PC-9 (cell line): ENCODE data around the gene FN3KRP. TPM values are rescaled to one million over a fixed set of nuclear protein-coding genes. Genes with fewer than 3 reads are reported as not detected.
"Not testable (repeated sequence)": the region's sequence is repeated elsewhere in the genome, so short reads cannot be mapped to it uniquely, and the experiment has no call there.

Experiments
- BruUV-seq: library from RNA; stranded (reverse); fragments of 400-500 nt; replicated peaks from 2 replicates; lab custom pipeline; 2021; lab: Mats Ljungman, UMichigan
- CTCF ChIA-PET: fragments of 300-600 bp; sonication (Branson Sonifier 250); formaldehyde crosslinking; loops from one replicate; lab custom pipeline; 2022; ENCODE audit warnings: antibody characterized with exemption; lab: Charles Lee
- POLR2A ChIA-PET: fragments of 300-600 bp; sonication (Branson Sonifier 250); formaldehyde crosslinking; loops from one replicate; lab custom pipeline; 2022; ENCODE audit warnings: antibody characterized with exemption; ENCODE audit not compliant: unreplicated experiment; lab: Charles Lee
- DNase-seq, 2 experiments: peaks; one replicate each; pipeline versions ENCODE4 v3.0.0 to v3.0.0-alpha.2; 2015 to 2022; ENCODE audit warnings: mixed read lengths in 1 of 2
- H2AFZ ChIP-seq: fragments of 200-600 bp; sonication (generic); 2 replicates; pipeline ENCODE4 v1.8.1; 2017; ENCODE audit warnings: antibody characterized with exemption
- H3F3A ChIP-seq: fragments of 200-600 bp; sonication (generic); 2 replicates; pipeline ENCODE4 v1.8.1; 2017; ENCODE audit warnings: antibody characterized with exemption, mild to moderate bottlenecking, low read depth; ENCODE audit not compliant: insufficient read depth
- H3K27ac ChIP-seq: fragments of 200-600 bp; sonication (generic); 2 replicates; pipeline ENCODE4 v1.6.1; 2016; ENCODE audit warnings: mixed run types
- H3K27me3 ChIP-seq: fragments of 200-600 bp; sonication (generic); 2 replicates; pipeline ENCODE4 v1.6.1; 2016; ENCODE audit warnings: low read depth, mixed run types; ENCODE audit not compliant: insufficient read depth
- H3K36me3 ChIP-seq: fragments of 200-600 bp; sonication (generic); 2 replicates; pipeline ENCODE4 v1.6.1; 2016; ENCODE audit warnings: low read depth, mixed run types
- H3K4me1 ChIP-seq: fragments of 200-600 bp; sonication (generic); replicated peaks from 2 replicates; pipeline ENCODE4 v1.6.1; 2016; ENCODE audit warnings: mixed run types; ENCODE audit not compliant: insufficient read depth
- H3K4me2 ChIP-seq: fragments of 200-600 bp; sonication (generic); 2 replicates; pipeline ENCODE4 v1.6.1; 2017; ENCODE audit warnings: mixed run types
- H3K4me3 ChIP-seq: fragments of 200-600 bp; sonication (generic); 2 replicates; pipeline ENCODE4 v1.6.1; 2016; ENCODE audit warnings: mixed run types
- H3K79me2 ChIP-seq: fragments of 200-600 bp; sonication (generic); 2 replicates; pipeline ENCODE4 v1.6.1; 2017; ENCODE audit warnings: low read depth, mixed run types
- H3K9me2 ChIP-seq: fragments of 200-600 bp; sonication (generic); 2 replicates; pipeline ENCODE4 v1.8.1; 2017; ENCODE audit warnings: mild to moderate bottlenecking; ENCODE audit not compliant: insufficient read depth
- H3K9me3 ChIP-seq: fragments of 200-600 bp; sonication (generic); 2 replicates; pipeline ENCODE4 v1.8.1; 2016; ENCODE audit warnings: low read depth; ENCODE audit not compliant: insufficient read depth
- H4K20me1 ChIP-seq: fragments of 200-600 bp; sonication (generic); 2 replicates; pipeline ENCODE4 v1.8.1; 2017; ENCODE audit not compliant: insufficient read depth
- EZH2 ChIP-seq: fragments of 200-600 bp; sonication (generic); IDR thresholded peaks from 2 replicates; pipeline ENCODE4 v1.8.0; 2017; ENCODE audit warnings: antibody characterized with exemption, low read depth
- intact Hi-C: fragments of 100-400 bp; cut with micrococcal nuclease; formaldehyde crosslinking; loops from one replicate; pipeline ENCODE4 v1.10.0; 2022; ENCODE audit not compliant: unreplicated experiment
- total RNA-seq: library from RNA; stranded (reverse); gene quantifications from 2 replicates; pipeline ENCODE4 v1.2.3, GENCODE V29; 2021
- TF ChIP-seq, protein P1 (sequence below): fragments of 200-600 bp; sonication (generic); conservative IDR thresholded peaks from 2 replicates; pipeline ENCODE4 v1.6.1; 2017; ENCODE audit warnings: mixed run types, antibody characterized with exemption, mild to moderate bottlenecking, moderate library complexity

Gene FN3KRP
- total RNA-seq, 1 experiment from 2014 or later, result 28.8 TPM

DNA sequence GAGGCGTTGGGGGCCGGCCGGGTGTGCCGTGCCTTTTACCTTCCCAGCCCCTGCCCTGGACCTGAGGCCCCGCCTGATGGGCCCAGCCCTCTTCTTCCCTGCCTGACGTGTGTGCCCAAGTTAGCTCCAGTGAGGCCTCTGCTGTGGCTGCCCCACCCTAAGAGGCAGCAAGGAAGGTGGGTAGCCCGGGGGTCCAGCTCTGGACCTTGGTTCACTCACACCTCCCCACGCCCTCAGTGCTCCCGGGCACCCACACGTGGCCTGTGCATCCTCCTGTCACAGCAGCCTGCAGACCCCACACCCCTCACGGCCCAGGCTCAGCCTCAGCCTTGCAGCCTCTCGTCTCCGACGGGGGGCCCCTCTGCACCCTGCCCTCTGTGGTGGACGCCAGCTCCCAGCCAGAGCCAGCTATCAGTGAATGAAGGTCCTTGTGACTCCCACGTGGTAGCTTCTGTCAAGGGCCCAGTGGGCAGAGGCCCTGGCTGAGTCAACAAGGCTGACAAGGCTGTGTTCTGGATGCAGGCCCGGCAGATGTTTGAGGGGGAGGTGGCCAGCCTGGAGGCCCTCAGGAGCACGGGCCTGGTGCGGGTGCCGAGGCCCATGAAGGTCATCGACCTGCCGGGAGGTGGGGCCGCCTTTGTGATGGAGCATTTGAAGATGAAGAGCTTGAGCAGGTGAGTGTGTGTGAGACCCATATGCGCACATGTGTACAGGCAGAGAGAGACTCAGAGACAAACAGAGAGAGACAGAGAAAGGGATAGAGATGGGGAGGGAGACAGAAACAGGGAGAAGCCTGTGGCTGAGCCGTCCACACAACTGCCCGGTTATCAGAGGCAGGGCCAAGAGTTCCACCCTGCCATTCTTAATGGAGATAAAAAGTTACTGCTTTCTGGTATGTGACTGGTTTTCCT, 21.7 kb downstream of the FN3KRP start:
- intact Hi-C loops, result no loop called here
- no peaks in the 10 kb centered on the region for H4K20me1 ChIP-seq
- ChIA-PET POLR2A (no interaction called here), CTCF (no interaction called here)
- H3K27ac ChIP-seq, result no peak overlapping the region
- H3K9me3 ChIP-seq, result no peaks in the 10 kb centered on the region
- H3F3A ChIP-seq, result no peaks in the 10 kb centered on the region
- no TSS peak for BruUV-seq
- no peak overlapping the region for H2AFZ ChIP-seq
- no peak for TF ChIP-seq EZH2
- TF ChIP-seq, protein P1, sequence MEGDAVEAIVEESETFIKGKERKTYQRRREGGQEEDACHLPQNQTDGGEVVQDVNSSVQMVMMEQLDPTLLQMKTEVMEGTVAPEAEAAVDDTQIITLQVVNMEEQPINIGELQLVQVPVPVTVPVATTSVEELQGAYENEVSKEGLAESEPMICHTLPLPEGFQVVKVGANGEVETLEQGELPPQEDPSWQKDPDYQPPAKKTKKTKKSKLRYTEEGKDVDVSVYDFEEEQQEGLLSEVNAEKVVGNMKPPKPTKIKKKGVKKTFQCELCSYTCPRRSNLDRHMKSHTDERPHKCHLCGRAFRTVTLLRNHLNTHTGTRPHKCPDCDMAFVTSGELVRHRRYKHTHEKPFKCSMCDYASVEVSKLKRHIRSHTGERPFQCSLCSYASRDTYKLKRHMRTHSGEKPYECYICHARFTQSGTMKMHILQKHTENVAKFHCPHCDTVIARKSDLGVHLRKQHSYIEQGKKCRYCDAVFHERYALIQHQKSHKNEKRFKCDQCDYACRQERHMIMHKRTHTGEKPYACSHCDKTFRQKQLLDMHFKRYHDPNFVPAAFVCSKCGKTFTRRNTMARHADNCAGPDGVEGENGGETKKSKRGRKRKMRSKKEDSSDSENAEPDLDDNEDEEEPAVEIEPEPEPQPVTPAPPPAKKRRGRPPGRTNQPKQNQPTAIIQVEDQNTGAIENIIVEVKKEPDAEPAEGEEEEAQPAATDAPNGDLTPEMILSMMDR, result no peak
- no peaks in the 10 kb centered on the region for H3K79me2 ChIP-seq
- no peaks in the 10 kb centered on the region for H3K36me3 ChIP-seq
- no peaks in the 10 kb centered on the region for H3K4me1 ChIP-seq
- no peaks in the 10 kb centered on the region for H3K27me3 ChIP-seq
- H3K9me2 ChIP-seq, result no peaks in the 10 kb centered on the region
- no peak overlapping the region for H3K4me2 ChIP-seq
- no peak overlapping the region for H3K4me3 ChIP-seq
- no peak for DNase-seq

DNA sequence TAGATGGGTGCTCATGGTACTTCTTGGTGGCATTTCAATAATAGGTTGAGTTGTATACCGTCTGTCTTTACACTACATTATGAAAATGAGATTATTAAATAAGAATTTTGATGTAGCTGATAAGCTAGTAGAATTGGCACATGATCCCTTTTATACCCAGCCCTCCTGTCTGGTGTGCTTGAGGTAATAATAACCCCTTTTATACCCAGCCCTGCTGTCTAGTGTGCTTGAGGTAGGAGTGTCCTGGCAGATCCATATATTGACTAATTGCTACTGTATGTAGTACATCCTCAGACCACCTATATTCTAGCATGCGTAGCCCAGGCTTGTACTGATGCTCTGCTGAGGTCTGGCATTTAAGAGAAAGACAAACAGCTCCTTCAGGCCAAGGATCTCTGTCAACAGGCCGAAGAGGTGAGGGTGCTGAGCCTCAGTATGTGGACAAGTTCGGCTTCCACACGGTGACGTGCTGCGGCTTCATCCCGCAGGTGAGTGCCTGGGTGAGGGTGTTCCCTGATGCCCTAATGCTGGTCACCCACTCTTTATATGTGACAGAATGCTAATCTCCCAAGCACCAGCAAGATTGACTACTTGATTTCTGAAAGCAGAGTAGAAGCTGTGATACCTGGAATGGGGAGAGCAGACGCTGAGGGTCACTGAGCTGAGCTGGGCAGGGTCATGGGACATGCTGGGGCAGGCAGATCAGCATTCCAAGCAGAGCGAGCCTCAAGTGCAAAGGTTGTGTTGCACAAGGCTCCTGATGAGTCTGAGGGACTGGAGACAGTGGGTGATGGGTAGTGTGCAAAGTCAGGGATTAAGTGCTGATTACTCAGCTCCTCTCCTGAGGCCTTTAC, 24.6 kb downstream of the FN3KRP start:
- H3F3A ChIP-seq, result no peaks in the 10 kb centered on the region
- no peaks in the 10 kb centered on the region for H3K9me2 ChIP-seq
- BruUV-seq, result no TSS peak
- H4K20me1 ChIP-seq, result no peaks in the 10 kb centered on the region
- no peaks in the 10 kb centered on the region for H3K4me1 ChIP-seq
- POLR2A ChIA-PET, result no interaction called here
- H3K4me2 ChIP-seq, result no peak overlapping the region
- intact Hi-C loops, result no loop called here
- CTCF ChIA-PET, result no interaction called here
- no peak for TF ChIP-seq EZH2
- TF ChIP-seq, protein P1, result no peak
- no peaks in the 10 kb centered on the region for H3K79me2 ChIP-seq
- DNase-seq, result no peak
- no peak overlapping the region for H2AFZ ChIP-seq
- no peaks in the 10 kb centered on the region for H3K9me3 ChIP-seq
- no peak overlapping the region for H3K4me3 ChIP-seq
- no peaks in the 10 kb centered on the region for H3K36me3 ChIP-seq
- no peaks in the 10 kb centered on the region for H3K27me3 ChIP-seq
- no peak overlapping the region for H3K27ac ChIP-seq

DNA sequence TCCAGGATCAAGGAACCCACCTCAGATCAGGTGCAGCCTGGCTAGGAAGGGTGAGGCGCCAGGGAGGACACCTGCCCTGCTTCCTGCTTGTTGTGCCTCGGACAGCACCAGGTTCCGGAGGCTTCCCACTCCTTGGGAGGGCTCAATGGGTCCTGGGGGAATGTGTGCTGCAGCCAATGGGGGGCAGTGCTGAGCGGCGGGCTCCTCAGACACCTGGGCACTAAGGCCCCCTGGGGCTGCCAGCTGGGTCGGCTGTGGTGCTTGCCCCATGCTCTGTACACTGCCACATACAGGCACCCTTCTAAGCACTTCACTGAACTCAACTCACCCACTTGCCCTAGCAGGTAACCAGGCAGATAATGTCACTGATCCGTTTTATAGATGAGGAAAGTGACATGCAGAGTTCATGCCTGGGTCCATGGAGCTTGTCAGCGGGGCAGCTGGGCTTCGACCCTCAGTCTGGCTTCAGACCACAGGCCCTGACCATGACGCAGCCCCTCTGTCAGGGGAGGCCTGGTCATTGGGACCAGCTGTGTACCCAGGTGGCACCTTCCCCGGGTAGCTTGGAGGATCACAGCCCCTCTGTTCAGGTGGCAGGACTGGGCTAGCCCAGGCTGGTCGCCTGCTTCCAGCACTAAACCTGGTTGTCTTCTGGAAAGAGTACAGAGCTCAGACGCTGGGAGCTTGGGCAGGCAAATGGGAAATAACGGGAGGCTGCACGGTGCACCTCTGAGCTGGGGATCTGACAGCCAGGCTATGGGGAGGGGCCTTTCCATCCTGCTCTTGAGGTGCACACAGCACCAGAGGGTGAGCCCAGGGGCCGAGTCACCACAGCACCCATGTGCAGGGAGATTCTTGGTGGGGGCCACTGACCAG, 27.1 kb downstream of the FN3KRP start:
- H3F3A ChIP-seq, result no peaks in the 10 kb centered on the region
- no peak overlapping the region for H2AFZ ChIP-seq
- intact Hi-C loops, result no loop called here
- no peaks in the 10 kb centered on the region for H3K4me1 ChIP-seq
- no peaks in the 10 kb centered on the region for H4K20me1 ChIP-seq
- no peak overlapping the region for H3K4me3 ChIP-seq
- H3K36me3 ChIP-seq, result no peaks in the 10 kb centered on the region
- no peak for DNase-seq
- no peaks in the 10 kb centered on the region for H3K9me3 ChIP-seq
- no peak overlapping the region for H3K27ac ChIP-seq
- no peaks in the 10 kb centered on the region for H3K27me3 ChIP-seq
- H3K4me2 ChIP-seq, result no peak overlapping the region
- no peaks in the 10 kb centered on the region for H3K9me2 ChIP-seq
- TF ChIP-seq EZH2, result no peak
- TF ChIP-seq, protein P1, result no peak
- CTCF ChIA-PET, result no interaction called here
- H3K79me2 ChIP-seq, result no peaks in the 10 kb centered on the region
- POLR2A ChIA-PET, result no interaction called here
- BruUV-seq, result no TSS peak

DNA sequence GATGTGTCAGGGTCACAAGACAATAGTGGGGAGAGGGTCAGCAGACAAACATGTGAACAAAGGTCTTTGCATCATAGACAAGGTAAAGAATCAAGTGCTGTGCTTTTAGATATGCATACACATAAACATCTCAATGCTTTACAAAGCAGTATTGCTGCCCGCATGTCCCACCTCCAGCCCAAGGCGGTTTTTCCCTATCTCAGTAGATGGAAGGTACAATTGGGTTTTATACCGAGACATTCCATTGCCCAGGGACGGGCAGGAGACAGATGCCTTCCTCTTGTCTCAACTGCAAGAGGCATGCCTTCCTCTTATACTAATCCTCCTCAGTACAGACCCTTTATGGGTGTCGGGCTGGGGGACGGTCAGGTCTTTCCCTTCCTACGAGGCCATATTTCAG, 28.2 kb downstream of the FN3KRP start:
- H3F3A ChIP-seq, H3K4me3 ChIP-seq, CTCF ChIA-PET, H3K27me3 ChIP-seq, H4K20me1 ChIP-seq, intact Hi-C loops, H3K9me3 ChIP-seq, BruUV-seq, H3K4me1 ChIP-seq, H3K9me2 ChIP-seq, DNase-seq, H3K4me2 ChIP-seq, POLR2A ChIA-PET, H3K36me3 ChIP-seq, H3K27ac ChIP-seq, H2AFZ ChIP-seq, H3K79me2 ChIP-seq: not testable (repeated sequence)
